ENCODE results near the gene PAMR1.

Gene PAMR1

DNA sequence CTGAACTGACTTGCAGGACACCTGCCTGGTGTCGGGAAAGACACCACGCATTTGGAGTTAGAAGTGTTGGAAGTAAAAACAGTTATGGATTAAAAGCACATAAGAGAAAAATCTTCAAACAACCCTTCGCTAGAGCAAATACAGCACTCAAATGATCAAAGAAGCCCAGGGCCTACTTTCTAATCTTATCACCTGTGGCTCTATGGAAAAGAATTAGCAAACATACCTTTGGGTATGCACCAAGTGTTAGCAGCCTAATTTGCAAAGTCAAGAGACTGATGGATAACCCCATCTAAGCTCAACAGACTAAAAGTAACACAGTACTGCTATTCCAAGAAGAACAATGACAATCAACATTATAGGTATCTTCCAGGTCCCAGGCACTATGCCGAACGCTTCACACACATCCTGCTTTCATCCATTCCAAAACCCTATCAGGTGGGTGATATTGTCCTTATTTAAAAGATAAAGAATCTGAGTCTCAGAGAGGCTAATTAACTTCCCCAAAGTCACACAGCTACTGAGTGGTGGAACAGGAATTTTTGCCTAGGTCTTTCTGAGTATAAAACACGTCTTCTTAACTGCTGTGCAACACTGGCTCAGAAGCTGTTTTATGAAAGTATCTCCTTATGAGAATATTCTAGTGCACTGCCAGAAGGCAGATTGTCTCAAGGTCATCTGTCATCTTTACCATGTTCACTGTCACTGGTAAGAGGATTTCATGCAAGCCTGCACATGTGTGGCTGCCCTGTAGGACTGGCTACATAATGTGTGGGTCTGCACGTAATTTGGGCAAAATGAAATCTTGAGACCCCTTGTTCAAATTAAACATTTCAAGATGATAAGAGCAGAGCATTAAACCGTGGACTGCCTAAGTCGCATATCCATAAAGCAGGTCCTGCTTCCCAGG lies 122.4 kb downstream of the PAMR1 start:
- no peak for DNase-seq (ENCODE audit: low spot score)

DNA sequence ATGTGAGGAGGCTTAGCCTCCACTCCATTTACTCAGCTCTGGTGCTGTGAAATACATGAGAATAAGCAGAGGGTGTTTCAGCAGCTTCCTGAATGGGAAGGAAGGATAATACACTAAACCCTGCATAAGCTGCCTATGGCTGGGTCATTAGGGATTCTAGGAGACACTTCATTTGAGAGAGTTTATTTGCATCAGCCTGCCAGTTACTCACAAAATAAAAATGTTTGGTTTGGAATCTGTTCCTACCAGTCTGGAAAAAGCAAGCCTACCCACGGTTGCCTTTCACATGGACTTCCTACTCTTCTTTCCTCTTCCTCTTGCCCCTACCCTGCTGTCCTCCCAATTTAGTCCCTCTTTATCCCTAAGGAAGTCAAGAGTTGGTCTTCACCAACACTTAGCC lies 126.5 kb downstream of the PAMR1 start:
- DNase-seq (ENCODE audit: low spot score), result peak; percentile 32

- DNase-seq (ENCODE audit: low spot score), result no peak
Observed at GRCh38 chr11:35394941-35395340, 130.5 kb downstream of the PAMR1 start.

DNA sequence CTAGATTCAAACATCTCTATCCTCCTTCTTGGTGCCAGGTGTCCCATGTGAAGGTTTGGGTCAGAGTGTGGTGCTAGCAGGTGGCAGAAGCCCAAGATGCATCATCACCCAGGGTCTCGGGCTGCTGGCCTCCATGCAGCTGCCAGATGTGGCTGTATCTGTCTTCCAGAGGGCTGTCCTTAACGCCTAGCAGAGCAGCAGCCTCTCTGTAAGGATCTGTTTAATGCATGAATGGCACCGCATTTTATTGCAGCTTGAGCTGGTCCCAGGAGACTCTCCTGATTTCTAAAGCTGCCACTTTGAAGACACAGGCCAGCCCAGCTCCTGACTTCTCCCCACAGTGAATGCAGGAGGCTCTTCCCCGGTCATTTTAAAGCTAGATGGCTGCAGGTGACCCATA lies 132.3 kb downstream of the PAMR1 start:
- peak; percentile 22 for DNase-seq (ENCODE audit: low spot score)

DNA sequence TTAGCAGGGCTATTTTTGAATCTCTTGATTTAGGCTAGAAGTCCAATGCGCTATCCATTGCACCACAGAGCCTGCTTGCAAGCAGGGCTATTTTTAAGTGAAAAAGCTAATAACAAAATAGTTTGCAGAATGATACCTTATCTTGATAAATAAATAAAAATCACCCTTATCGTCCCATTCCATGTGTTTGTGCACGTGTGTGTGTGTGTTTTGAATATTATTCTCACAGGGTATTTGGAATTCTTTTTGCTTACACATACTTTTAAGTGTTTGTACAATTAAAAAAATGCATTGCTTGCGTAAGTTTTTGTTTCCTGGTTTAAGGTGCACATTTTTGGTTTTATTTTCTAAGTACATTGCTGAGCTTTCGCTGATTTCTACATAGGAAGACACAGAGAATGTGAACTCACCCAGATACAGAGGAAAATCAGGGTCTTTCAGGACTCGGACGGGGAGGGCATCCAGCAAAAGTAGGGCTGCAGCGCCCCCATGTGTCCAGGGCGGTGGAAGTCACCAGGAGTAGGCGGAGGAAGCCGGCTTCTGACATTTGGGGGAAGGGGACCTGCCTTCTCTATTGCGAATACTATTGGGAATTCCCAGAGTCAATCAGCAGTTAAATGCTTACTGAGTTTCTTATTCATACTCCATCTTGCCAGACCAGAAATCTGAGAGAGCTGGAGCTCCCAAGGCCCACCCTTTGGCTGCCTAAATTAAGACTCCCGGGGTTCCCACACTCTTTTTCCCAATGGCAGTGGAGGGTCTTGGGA lies 133.3 kb downstream of the PAMR1 start:
- DNase-seq (ENCODE audit: low spot score), result peak; percentile 90

GRCh38 chr11:35390737-35391682 lies 134.4 kb downstream of the PAMR1 start:
- DNase-seq (ENCODE audit: low spot score), result peak; percentile 15

GRCh38 chr11:35389897-35390465 lies 135.4 kb downstream of the PAMR1 start:
- DNase-seq (ENCODE audit: low spot score), result no peak

DNA sequence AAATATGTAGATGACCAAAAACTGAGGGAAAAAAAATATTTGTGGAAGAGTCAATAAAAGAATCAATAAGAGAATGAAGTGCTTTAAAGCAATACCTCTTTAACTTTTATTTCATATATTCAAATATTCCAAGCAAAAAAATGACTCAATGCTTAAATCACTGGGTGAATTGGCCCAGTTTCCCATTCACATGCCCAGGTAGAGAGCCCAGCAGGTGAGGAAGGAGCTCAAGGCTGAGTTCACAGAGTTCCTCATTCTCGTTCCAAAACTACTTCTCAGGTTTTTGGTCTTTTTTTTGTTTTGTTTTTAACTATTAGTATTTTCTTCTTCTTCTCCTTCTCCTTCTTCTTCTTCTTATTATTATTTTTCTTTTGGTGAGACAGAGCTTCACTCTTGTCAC lies 136.3 kb downstream of the PAMR1 start:
- DNase-seq (ENCODE audit: low spot score), result no peak

- DNase-seq (ENCODE audit: low spot score), result no peak
Observed at GRCh38 chr11:35388061-35388460, 137.4 kb downstream of the PAMR1 start.

GRCh38 chr11:35387111-35387982 lies 138.1 kb downstream of the PAMR1 start:
- no peak for DNase-seq (ENCODE audit: low spot score)

GRCh38 chr11:35383953-35384352 lies 141.5 kb downstream of the PAMR1 start:
- DNase-seq (ENCODE audit: low spot score), result no peak
